HG03469 (cell line): ENCODE results near the gene TMTC4.
A peak's percentile ranks its signal among the peaks of the same experiment; 100 is the strongest.
"Not testable (repeated sequence)": the region's sequence is repeated elsewhere in the genome, so short reads cannot be mapped to it uniquely, and the experiment has no call there.

ENCODE experiments used
- ATAC-seq: cut with Tn5 transposase; IDR thresholded peaks from one replicate; pipeline ENCODE4 v1.9.1; 2021; ENCODE audit warnings: mild to moderate bottlenecking, moderate library complexity, moderate number of reproducible peaks; ENCODE audit not compliant: unreplicated experiment

Gene TMTC4

DNA sequence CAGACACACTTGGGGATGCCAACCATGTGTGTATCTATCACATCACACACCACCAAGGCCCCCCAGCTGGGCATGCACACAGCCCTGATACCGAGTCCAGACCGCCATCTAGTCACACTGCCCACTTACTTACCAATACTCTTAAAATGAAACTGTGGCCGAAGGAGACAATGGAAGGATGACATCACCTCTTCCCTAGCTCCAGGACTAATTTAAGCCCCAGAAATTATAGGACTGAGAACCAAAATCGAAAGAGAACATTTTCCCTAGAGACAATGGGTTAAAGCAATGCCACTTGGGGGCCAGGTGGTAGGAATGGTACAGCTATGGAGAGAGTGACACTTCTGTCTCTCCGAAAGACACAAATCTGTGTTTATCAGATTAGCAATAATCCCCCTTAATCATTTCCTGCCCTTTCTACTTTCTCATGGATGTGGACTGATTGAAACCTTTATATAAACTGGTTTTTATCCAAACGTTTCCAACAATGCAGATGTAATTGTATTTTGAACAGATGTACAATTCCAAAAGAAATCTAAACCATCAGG lies 85.3 kb downstream of the TMTC4 start:
- ATAC-seq: no peak

DNA sequence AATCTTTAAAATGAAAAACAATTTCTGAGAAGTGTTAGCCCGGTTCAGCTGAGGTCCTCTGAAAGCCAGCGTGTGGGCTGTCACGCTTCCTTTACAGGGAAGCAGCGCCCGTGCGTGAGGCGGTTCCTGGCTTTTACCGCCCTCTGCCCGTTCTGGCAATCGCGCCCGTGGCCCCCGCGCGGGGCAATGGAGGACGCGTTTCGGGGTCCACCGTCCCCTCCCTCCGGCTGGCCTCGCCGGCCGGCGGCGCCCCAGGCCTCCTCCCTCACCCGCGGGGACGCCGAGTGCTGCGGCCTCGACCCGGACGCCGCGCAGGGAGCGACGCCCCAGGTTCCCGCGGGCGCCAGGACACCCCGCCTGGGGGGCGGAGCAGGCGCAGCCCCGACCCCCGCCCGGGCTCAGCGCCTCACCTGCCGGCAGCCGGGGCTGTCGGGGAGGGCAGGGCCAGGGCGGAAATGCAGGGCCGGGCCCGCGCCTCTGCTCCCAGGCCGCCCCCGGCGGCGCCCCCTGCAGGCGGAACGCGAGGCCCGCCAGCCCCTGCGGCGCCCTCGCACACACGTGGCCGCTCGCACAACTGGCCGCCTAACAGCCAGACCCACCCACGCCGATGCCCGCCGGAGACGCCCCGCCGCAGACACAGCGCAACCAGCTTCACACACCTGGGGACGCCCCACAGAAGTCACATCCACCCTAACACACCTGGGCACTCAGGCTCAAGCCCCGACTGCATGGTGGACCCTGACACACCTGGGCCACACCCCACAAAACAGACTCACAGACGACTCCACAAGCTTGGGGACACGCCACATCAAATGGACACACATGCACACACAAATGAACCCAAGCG lies 86.0 kb downstream of the TMTC4 start, which contains the start of gene GGACT:
GGACT (minus strand) TSS at position 459 of the 847 bp plus-strand sequence. CDS start 56,198 bp downstream, outside the sequence.
- ATAC-seq: peak; percentile 93

DNA sequence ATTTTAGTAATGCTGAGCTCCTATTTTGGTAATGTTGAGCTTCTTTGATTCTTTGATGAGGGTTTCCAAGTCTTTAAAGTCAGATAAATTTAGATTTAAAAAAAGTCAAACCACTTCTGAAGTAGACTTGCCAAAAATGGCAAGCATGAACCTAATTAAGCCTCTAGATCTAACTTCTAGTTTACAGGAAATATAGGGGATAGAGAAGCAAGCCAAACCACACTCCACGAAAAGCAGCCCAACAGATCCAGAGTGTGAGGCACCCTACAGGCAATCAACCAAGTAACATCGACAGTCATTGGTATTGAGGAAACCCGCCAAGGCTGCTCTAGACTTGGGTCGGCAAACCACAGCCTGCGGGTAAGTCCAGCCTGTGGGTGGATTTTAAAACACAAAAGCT lies 89.7 kb downstream of the TMTC4 start:
- no peak for ATAC-seq

DNA sequence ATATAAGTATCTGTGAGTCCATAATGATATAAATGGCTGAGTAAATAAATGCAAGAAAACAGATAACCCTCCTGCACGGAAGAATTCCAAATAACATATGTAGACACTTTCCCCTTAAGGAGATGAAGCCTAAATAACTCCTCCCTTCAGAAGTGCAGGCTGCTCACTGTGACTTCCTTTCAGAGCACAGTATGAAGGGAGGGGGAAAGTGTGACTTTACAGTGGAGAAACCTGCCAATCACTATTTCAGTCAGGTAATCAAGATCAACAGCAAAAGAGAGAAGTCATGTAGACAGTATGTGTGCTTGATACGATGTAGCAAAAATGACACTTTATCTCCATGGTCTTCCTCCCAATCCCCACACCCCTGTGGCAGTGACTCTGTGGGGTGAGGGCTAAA lies 93.1 kb downstream of the TMTC4 start:
- no peak for ATAC-seq

DNA sequence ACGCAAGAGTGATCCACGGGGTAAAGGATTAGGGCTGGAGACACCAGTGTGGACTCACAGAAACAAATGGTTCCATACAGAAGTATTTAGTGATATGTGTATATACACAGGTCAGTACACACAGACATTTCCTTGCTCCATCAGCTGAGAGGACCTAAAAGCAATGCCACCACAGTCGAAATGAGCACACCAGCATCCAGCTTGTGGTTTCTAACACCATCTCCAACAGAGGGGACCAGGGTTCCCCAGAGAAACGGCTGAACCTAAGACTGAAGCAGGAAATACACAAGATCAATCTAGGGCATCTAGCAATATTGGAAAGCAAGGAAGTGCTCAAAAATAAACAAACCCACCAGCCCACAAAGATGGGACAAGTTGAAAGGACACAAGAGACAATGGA lies 93.6 kb downstream of the TMTC4 start:
- no peak for ATAC-seq

DNA sequence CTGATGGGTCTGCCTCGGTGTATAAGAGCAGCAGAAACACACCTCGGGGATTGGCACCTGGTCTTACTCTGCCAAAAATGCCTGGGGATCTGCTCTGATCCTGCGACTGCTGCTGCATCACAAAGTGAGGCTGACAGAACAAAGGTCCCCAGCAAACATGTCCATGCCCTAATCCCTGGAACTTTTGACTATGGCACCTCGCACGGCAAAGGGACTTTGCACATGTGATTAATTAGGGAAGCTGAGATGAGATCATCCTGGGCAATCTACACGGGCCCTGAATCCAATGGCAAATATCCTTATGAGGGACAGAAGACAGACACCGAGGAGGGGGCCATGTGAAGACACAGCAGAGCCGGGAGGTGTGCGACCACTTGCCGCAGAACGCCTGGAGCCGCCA lies 94.5 kb downstream of the TMTC4 start:
- ATAC-seq: no peak

DNA sequence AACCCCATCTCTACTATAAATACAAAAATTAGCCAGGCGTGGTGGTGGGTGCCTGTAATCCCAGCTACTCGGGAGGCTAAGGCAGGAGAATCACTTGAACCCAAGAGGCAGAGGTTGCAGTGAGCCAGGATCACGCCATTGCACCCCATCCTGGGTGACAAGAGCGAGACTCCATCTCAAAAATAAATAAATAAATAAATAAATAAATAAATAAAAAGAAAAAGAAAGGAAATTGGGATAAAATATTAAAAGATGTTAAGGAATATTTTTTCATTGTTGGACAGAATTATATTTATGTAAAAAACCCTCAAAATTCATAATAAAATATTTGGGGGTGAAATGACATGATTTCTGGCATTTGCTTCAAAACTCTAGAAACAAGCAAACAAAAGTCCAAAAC lies 97.4 kb downstream of the TMTC4 start:
- ATAC-seq: not testable (repeated sequence)

DNA sequence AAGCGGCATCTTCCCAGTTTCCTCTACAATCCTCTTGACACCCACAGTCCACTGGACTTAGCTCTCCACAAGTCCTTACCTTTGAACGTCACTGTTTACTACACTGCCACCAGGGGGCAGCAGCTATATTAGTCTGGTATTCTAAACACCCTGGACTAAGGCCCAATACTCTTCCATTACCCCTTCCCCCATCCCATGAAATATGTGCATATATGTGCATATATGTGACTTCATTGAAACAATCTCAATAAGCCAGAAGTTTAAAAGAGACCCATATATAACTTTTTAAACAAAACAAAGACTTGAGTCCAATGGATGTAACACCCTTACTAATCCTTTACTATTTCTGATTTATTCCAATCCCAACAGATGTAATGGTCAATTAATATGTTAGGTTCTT lies 101.5 kb downstream of the TMTC4 start:
- ATAC-seq: peak; percentile 88

DNA sequence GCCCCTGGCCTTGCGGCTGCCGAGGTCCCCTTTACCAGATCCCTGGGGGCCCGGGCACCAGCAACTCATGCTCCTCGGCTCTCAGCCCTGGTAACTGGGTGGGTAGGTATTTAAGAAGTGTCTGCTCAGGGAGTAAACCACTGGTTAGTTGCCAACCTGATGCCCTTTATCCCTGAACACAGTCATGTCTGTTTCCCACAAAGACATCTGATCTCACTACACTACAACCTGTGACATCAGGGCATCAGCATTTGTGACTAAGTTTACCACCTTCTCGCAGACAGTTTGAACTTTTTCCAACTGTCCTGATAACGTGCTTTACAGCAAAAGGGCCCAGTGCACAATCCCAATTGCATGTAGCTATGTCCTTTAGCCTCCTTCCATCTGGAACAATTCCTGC lies 108.1 kb downstream of the TMTC4 start:
- no peak for ATAC-seq

DNA sequence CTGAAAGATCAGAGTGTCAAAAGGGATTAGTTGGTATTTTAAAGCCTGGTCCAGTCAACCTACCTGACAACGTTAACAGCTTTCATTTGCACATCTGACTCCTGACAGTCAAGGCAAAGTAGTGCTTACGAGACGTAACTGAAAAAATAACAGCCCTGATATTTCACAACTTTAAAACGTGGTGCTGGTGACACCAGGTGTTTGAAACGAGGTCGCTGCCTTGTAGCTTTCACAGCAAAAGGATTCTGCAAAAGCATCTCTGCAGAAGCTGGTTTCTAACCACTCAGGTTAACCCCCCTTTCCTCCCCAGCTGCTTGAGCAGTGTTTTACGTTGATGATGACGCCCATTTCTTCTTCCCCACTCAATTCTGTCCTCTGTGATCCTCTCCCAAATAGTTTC lies 109.3 kb downstream of the TMTC4 start:
- no peak for ATAC-seq

DNA sequence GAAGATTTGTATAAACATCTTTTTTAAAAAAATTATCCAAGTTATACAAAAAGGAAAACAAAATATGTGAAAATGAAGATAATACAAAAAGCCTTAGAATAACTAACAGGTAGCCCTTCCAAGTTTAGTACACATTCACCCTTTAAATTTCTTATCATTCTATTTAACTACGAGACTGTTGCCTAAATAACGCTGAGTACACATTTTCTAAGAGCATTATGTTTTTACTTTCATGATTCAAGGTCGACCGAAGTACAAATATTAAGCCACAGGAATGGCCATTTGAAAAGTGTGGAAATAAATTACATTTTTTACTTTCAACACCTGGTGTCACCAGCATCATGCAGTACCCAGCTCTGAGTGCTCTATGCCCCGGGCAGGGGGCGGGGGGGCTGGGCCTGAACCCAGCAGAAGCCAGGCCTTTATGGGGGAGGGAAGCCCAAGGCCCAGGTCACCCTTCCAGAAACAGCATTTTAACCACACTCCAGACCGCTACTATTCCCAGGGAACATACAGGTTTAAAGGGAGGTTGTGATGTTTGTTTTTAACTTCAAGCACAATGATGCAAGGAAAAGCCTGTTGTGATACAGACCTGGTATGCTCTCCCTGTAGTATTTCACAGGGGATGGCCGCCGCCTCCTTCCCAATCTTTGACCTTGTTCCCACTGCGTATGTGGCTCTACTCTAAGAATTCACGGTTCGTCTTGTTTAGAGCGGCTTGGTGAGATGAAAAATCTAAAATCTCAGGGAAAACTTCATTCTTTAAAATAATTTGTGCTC lies 110.0 kb downstream of the TMTC4 start:
- no peak for ATAC-seq

DNA sequence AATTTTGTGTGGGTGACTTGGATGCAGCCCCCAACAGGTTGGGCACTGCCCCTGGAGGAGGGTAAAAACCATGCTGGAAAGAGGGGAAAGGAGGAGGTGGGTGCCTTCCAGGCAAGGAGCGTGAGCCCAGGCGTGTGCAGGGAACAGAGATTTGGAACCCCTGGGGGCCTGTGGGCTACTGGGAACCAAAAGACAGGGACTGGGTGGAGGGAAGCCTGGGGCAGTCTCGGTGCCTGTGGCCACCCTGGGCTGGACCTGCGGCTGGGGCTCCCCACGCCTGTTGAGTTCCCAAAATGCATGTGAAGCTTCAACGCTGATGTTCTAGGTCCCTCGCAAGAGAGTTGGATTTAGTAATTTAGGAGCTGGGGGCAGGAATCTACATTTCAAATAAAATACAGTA lies 110.8 kb downstream of the TMTC4 start:
- no peak for ATAC-seq

DNA sequence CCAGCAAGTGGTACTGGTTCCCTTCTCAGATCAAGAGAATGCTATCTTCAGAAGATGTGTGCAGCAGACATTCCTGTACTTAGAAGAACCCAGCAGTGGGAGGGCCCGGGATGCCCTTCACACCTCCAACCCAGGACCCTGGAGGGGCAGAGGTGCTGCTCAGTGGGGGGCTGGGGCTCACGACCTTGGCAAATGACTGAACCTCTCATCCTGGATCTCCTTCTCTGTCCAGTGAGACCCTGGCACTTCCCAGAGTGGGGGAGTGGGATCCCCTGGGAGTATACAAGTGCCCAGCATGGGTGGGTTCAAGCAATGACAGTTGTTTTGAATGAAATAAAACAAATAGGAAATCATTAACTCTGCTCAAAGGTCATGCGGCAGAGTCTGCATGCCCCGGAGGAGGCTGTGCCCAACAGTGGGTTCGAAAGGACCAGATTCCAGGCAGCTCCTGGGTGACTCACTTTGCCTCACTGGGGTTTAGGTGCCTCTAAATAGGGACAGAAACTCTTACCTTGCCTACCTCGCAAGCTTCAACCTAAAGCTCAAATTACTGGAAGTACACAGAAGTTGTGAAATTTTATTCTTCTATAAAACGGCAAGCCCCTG lies 112.9 kb downstream of the TMTC4 start:
- no peak for ATAC-seq

DNA sequence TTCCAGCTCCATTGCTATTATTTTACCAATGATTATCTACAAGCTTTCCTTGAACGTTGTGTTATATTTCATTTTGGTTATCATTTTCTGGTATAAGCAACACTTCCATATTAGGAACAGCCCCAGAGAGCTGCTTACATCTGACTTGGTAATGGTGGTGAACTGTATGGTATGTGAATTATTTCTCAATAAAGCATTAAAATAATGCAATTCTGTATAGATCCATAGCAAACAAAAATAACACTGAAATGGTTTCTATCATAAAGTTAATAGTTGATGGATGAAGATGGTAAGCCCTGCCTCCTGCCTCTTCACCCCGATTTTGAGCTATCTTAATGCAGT lies 113.5 kb downstream of the TMTC4 start:
- ATAC-seq: no peak

DNA sequence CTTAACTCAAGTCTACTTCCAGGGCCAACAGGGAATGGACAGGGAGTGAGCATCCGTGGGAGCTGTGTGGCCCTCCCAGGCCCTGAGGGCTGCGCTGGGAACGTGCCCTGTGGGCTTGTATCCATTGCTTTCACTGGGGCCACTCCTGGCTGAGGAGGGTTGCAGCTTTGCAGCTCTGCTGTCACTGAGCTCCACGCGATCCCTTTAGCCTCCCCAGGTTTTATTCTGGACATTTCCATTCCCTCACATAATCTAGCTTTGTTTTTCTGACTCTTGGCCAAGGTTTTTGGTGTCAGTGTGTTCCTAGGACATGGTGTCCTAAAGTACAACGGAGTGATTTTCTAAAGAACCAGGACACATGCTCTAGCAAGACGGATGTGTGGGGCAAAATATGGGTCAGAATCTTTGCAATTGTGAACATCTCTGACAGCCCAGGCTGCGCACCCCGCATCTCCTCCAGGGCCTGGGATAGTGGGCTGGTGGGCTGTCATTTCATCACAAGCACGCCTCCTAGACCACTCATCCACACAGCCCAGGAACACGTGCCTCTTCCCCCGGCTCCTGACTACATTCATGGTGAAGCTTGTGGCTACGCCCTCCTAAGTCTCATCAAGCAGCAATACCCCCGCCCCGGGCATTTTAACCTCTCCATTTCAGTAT lies 114.0 kb downstream of the TMTC4 start:
- ATAC-seq: no peak

DNA sequence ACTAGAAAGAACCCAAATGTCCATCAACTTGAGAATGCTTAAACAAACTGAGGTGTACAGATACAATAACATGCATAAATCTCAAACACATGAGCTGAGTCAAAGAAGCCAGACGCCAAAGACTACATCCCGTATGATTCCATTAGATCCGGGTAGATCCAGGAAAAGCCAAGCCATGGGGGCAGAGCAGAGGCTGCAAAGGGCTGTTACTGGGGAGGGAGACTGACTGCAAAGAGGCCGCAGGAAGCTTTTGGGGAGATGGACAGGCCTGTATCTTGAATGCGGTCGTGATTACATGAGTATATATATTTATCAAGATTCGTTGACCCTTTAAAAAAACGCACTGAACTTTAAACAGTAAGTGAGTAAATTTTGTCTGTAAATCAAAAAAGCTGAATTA lies 114.7 kb downstream of the TMTC4 start:
- no peak for ATAC-seq
